Chondrocyte (in vitro differentiated cells): ENCODE measurements around the gene ABLIM1. TPM values are rescaled to one million over a fixed set of nuclear protein-coding genes. Genes with fewer than 3 reads are reported as not detected.

Experiments used
- DNase-seq: peaks from one replicate; pipeline ENCODE4 v3.0.0; 2021; ENCODE audit warnings: mixed read lengths, low spot score
- H3K27ac Mint-ChIP-seq: one replicate; pipeline ENCODE4 v1.8.0; 2021; ENCODE audit warnings: mild to moderate bottlenecking, moderate library complexity, mixed read lengths; ENCODE audit not compliant: unreplicated experiment
- H3K27me3 Mint-ChIP-seq: 2 replicates; pipeline ENCODE4 v1.8.0; 2021; ENCODE audit warnings: low read depth, mixed read lengths
- H3K36me3 Mint-ChIP-seq: 2 replicates; pipeline ENCODE4 v1.8.0; 2021; ENCODE audit warnings: low read depth, mixed read lengths
- H3K4me1 Mint-ChIP-seq: 2 replicates; pipeline ENCODE4 v1.8.0; 2021; ENCODE audit warnings: low read depth, mild to moderate bottlenecking, mixed read lengths
- H3K4me3 Mint-ChIP-seq: one replicate; pipeline ENCODE4 v1.8.0; 2021; ENCODE audit warnings: mild to moderate bottlenecking, moderate library complexity, mixed read lengths; ENCODE audit not compliant: unreplicated experiment
- H3K9me3 Mint-ChIP-seq: 2 replicates; pipeline ENCODE4 v1.8.0; 2021; ENCODE audit warnings: low read depth, mixed read lengths
- total RNA-seq: library from RNA; stranded (reverse); gene quantifications from 3 replicates; pipeline ENCODE4 v1.2.1, GENCODE V29; 2021
- TF ChIP-seq, protein P1 (sequence below): fragments of 200-600 bp; sonication (generic); IDR thresholded peaks from 2 replicates; pipeline ENCODE4 v1.5.0; 2021; ENCODE audit warnings: antibody characterized with exemption, mild to moderate bottlenecking, moderate library complexity

Gene ABLIM1
- total RNA-seq, 1 donor from 2014 or later: 15.7 TPM

DNA sequence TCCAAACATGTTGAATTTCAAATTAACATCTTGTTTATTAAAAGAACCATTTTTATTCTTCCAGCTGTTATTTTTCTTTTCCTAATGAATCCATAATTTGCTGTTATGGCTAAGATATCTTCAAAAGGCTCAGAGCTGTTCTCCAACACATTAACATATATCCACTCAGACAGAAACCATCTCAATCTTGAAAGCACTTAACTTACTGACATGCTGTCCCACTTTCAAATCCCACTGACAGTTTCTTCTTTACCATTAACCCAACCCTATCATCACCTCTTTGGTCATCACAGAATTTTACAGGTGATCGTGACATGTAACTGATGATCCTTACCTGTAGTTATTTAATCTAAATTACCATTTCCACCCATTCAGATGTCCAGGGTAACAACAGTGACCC, 178.2 kb downstream of the ABLIM1 start:
- Mint-ChIP-seq H3K4me1 (no peaks in the 10 kb centered on the region), H3K36me3 (peaks cover 4% of the 10 kb centered on the region), H3K4me3 (no peak overlapping the region), H3K27me3 (no peaks in the 10 kb centered on the region), H3K27ac (no peak overlapping the region), H3K9me3 (peaks cover under 1% of the 10 kb centered on the region)
- TF ChIP-seq, protein P1, sequence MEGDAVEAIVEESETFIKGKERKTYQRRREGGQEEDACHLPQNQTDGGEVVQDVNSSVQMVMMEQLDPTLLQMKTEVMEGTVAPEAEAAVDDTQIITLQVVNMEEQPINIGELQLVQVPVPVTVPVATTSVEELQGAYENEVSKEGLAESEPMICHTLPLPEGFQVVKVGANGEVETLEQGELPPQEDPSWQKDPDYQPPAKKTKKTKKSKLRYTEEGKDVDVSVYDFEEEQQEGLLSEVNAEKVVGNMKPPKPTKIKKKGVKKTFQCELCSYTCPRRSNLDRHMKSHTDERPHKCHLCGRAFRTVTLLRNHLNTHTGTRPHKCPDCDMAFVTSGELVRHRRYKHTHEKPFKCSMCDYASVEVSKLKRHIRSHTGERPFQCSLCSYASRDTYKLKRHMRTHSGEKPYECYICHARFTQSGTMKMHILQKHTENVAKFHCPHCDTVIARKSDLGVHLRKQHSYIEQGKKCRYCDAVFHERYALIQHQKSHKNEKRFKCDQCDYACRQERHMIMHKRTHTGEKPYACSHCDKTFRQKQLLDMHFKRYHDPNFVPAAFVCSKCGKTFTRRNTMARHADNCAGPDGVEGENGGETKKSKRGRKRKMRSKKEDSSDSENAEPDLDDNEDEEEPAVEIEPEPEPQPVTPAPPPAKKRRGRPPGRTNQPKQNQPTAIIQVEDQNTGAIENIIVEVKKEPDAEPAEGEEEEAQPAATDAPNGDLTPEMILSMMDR: no peak
- no peak for DNase-seq

DNA sequence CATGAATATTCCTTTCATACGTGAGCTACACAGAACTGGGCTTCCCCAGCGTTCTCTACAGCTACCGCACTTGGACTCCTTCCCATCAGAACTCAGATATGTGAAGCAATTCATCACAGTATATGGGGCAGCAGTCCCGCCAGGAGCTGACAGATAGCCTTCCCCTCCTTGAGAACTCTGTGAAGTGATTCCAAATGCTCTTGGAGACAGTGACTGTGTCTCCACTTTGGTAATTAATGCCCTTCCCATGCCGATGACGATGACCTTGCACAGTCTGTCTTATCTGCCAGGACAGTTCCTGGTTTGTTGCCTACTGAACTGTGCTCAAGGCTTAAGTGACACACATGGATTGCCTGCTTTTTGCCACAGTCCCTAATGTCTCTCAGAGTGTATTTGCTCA, 178.8 kb downstream of the ABLIM1 start:
- H3K4me3 Mint-ChIP-seq: no peak overlapping the region
- TF ChIP-seq, protein P1: no peak
- no peaks in the 10 kb centered on the region for H3K27me3 Mint-ChIP-seq
- H3K36me3 Mint-ChIP-seq: peaks cover 1% of the 10 kb centered on the region
- no peaks in the 10 kb centered on the region for H3K4me1 Mint-ChIP-seq
- H3K27ac Mint-ChIP-seq: no peak overlapping the region
- H3K9me3 Mint-ChIP-seq: no peaks in the 10 kb centered on the region
- DNase-seq: no peak

DNA sequence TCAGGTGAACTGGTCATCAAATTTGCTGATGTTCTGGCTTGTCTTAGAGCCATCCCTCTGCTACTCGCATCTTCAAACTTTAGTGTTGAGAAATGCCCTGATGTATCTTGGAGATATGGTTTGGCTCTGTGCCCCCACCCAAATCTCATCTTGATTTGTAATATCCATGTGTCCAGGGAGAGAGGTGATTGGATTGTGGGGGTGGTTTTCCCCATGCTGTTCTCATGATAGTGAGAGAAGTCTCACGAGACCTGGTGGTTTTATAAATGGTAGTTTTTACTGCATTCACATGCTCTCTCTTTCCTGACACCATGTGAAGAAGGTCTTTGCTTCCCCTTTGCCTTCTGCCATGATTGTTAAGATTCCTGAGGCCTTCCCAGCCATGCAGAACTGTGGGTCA, 179.8 kb downstream of the ABLIM1 start:
- Mint-ChIP-seq H3K27me3 (no peaks in the 10 kb centered on the region), H3K4me1 (no peaks in the 10 kb centered on the region), H3K27ac (no peak overlapping the region), H3K4me3 (no peak overlapping the region), H3K9me3 (no peaks in the 10 kb centered on the region), H3K36me3 (peaks cover 1% of the 10 kb centered on the region)
- no peak for DNase-seq
- TF ChIP-seq, protein P1: no peak

DNA sequence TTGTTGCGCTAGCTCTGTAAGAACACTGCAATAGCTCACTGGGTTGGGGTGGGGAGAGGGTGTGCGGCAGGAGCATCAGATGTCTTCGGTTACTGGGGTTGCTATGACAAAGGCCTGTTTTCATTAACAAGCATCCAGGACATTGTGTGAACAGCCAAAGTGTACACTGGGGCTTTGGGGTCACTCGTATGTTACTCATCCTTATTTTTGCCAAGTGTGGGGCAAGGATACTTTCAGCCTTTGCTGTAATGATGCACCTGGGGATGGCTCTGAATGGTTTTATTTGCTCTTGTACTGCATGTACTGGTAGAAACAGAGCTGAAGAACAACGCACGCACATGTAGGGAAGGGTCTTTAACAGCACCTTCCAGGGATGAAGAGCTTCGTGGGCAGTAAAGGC, 180.8 kb downstream of the ABLIM1 start:
- Mint-ChIP-seq H3K4me3 (no peak overlapping the region), H3K27me3 (no peaks in the 10 kb centered on the region), H3K9me3 (no peaks in the 10 kb centered on the region), H3K36me3 (peaks cover 1% of the 10 kb centered on the region), H3K4me1 (no peaks in the 10 kb centered on the region), H3K27ac (no peak overlapping the region)
- no peak for DNase-seq
- TF ChIP-seq, protein P1: no peak

DNA sequence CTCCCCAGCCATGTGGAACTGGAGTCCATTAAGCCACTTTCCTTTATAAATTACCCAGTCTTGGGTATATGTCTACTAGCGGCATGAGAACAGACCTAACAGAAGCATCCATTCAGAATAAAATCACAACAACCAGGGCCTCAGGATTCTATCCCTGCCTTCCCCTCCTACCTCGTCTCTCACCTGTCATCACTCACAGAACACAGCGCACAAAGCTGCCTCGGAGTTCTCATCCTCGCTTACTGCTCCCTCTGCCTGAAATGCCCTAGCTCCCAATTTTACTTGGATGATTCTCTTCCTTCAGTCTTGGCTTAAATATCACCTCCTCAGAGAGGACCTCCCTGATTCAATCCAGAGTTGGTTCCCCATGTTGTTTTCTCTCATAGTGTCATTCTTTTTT, 183.1 kb downstream of the ABLIM1 start:
- DNase-seq: no peak
- Mint-ChIP-seq H3K9me3 (no peaks in the 10 kb centered on the region), H3K4me1 (peaks cover 3% of the 10 kb centered on the region), H3K27ac (no peak overlapping the region), H3K27me3 (no peaks in the 10 kb centered on the region), H3K36me3 (no peaks in the 10 kb centered on the region), H3K4me3 (no peak overlapping the region)
- TF ChIP-seq, protein P1: no peak
